GM06990 (cell line): ENCODE data around the gene ATM.
"Not testable (repeated sequence)": the region's sequence is repeated elsewhere in the genome, so short reads cannot be mapped to it uniquely, and the experiment has no call there.

Experiments used
- DNase-seq: peaks from one replicate; pipeline ENCODE4 v3.0.0-alpha.2; 2011; ENCODE audit not compliant: insufficient read length; ENCODE audit errors: extremely low read depth
- H3K27me3 ChIP-seq: replicated peaks from 2 replicates; pipeline ENCODE4 v1.6.0; 2011; ENCODE audit warnings: low read length; ENCODE audit not compliant: control insufficient read depth, insufficient read depth
- H3K36me3 ChIP-seq: 2 replicates; pipeline ENCODE4 v1.5.1; 2011; ENCODE audit warnings: low read length; ENCODE audit not compliant: control insufficient read depth, insufficient read depth
- H3K4me3 ChIP-seq: replicated peaks from 2 replicates; pipeline ENCODE4 v1.5.1; 2011; ENCODE audit warnings: low read depth, mild to moderate bottlenecking, control low read depth, low read length
- TF ChIP-seq, protein P1 (sequence below): IDR thresholded peaks from 2 replicates; pipeline ENCODE4 v1.5.1; 2011; ENCODE audit warnings: low read length, control low read depth, mild to moderate bottlenecking, inconsistent platforms; ENCODE audit not compliant: insufficient read depth, poor library complexity, severe bottlenecking

The ATM gene

DNA sequence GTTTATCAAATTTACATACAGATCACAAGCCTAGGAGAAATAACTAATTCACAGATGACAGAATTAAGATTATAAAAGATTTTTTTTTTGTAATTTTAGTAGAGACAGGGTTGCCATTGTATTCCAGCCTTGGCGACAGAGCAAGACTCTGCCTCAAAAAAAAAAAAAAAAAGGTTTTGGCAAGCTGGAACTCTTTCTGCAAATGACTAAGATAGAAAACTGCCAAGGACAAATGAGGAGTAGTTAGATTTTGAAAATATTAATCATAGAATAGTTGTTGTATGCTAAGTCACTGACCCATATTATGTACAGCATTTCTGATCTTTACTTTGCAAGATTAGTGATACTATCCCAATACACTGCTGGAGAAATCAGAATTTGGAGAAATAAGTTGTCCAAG lies 145.3 kb downstream of the ATM start:
- DNase-seq: no peak
- TF ChIP-seq, protein P1, sequence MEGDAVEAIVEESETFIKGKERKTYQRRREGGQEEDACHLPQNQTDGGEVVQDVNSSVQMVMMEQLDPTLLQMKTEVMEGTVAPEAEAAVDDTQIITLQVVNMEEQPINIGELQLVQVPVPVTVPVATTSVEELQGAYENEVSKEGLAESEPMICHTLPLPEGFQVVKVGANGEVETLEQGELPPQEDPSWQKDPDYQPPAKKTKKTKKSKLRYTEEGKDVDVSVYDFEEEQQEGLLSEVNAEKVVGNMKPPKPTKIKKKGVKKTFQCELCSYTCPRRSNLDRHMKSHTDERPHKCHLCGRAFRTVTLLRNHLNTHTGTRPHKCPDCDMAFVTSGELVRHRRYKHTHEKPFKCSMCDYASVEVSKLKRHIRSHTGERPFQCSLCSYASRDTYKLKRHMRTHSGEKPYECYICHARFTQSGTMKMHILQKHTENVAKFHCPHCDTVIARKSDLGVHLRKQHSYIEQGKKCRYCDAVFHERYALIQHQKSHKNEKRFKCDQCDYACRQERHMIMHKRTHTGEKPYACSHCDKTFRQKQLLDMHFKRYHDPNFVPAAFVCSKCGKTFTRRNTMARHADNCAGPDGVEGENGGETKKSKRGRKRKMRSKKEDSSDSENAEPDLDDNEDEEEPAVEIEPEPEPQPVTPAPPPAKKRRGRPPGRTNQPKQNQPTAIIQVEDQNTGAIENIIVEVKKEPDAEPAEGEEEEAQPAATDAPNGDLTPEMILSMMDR: no peak
- Histone ChIP-seq H3K4me3 (no peak overlapping the region), H3K27me3 (no peaks in the 10 kb centered on the region), H3K36me3 (no peaks in the 10 kb centered on the region; the same call in 1 of the 2 replicates)

DNA sequence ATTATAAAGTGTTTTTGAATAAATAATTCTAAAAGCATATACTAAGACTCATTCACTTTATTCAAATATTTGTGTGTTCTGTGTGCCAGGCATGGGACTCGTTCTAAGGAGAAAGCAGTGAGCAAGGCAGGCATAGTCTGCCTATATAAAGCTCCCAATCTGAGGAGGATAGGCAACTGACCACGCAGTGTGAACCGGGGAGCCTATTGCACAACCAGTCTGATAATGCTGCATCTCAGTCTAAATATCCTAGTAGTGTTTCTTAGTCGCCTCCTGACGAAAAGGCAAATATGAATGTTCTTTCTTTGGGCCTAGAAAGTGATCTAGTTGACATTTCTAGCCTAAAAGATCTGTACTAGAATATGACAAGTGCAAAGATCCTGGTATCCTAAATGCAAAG lies 146.2 kb downstream of the ATM start:
- DNase-seq: no peak
- H3K36me3 ChIP-seq: no peaks in the 10 kb centered on the region; the same call in 1 of the 2 replicates
- TF ChIP-seq, protein P1: no peak
- H3K27me3 ChIP-seq: no peaks in the 10 kb centered on the region
- H3K4me3 ChIP-seq: no peak overlapping the region

DNA sequence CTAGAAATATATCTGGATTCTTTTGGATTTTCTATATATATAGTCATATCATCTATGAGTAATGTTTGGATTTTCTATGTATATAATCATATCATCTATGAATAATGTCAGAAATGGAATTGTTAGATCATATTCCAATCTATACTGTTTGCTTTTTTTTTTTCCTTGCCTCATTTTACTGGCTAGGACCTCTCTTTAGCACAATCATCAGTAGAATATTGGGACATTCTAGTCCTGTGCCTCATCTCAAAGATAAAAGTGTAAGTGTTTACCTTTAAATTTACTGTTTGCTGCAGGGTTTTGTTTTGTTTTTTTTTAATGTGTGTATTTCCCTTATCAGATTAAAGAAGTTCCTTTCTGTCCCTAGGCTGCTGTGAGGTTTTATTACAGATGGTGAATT lies 147.4 kb downstream of the ATM start:
- no peak for DNase-seq
- TF ChIP-seq, protein P1: no peak
- Histone ChIP-seq H3K36me3 (no peaks in the 10 kb centered on the region), H3K4me3 (no peak overlapping the region), H3K27me3 (no peaks in the 10 kb centered on the region)

DNA sequence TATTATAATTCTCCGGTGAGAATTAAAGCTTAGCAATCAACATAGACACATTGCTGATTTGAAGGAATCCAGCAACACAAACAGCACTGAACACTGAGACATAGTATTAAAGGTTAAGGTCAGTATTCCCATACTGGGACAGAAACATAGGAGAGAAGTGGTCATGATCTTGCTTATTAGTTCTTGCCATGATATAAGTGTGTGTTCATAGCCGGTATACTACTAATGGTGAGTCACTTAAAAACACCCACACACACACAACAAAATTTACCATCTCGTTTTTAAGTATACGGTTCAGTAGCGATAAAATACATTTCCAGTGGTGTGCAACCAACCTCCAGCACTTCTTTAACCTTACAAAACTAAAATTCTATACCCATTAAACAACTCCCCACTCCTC lies 148.1 kb downstream of the ATM start:
- TF ChIP-seq, protein P1: no peak
- Histone ChIP-seq H3K36me3 (no peaks in the 10 kb centered on the region), H3K27me3 (no peaks in the 10 kb centered on the region), H3K4me3 (no peak overlapping the region)
- no peak for DNase-seq

DNA sequence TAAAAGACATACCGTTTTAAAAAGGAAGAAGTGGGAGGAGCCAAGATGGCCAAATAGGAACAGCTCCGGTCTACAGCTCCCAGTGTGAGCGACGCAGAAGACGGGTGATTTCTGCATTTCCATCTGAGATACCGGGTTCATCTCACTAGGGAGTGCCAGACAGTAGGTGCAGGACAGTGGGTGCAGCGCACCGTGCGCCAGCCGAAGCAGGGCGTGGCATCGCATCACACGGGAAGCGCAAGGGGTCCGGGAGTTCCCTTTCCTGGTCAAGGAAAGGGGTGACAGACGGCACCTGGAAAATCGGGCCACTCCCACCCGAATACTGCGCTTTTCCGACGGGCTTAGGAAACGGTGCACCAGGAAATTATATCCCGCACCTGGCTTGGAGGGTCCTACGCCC lies 150.6 kb downstream of the ATM start:
- not testable (repeated sequence) for DNase-seq, H3K36me3 ChIP-seq, H3K4me3 ChIP-seq, H3K27me3 ChIP-seq

DNA sequence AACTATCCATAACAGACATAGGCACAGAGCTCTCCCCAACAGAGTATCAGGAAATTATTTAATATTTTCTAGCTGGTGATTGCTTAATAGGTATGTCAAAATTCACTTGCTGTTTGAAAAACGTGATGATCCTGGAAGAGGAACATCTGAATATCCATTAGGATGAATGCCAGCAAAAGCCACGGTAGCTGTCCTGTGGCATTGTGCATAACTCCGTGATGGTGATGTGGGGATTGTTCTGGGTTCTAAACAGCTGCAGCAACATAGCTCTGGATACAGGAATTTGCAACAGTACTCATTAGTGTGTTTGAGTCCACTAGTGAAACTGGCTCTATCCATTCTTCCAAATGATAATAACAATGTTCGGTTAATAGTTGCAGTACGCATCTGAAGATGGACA lies 165.7 kb downstream of the ATM start:
- Histone ChIP-seq H3K36me3 (no peaks in the 10 kb centered on the region), H3K27me3 (no peaks in the 10 kb centered on the region), H3K4me3 (no peak overlapping the region)
- no peak for DNase-seq
- TF ChIP-seq, protein P1: no peak
